ENCODE measurements around the gene KSR1. TPM values are rescaled to one million over a fixed set of nuclear protein-coding genes. Genes with fewer than 3 reads are reported as not detected.
"Not testable (repeated sequence)": the region's sequence is repeated elsewhere in the genome, so short reads cannot be mapped to it uniquely, and the experiment has no call there.

Gene KSR1
- total RNA-seq, 1 donor from 2014 or later: 9.5 TPM

GRCh38 chr17:27660436-27660835 lies 204.2 kb downstream of the KSR1 start:
- H3K4me3 ChIP-seq: no peak overlapping the region
- no peak for DNase-seq
- no peaks in the 10 kb centered on the region for H3K27me3 ChIP-seq (ENCODE audit: low read depth)
- TF ChIP-seq CTCF (IDR thresholded peaks at IDR 0.05; ENCODE audit: borderline replicate concordance): no peak
- H3K36me3 ChIP-seq: no peaks in the 10 kb centered on the region
- intact Hi-C loops (cut with micrococcal nuclease): no loop called here
- H3K27ac ChIP-seq (replicated peaks): no peak overlapping the region
- no peaks in the 10 kb centered on the region for H3K4me1 ChIP-seq
- no peaks in the 10 kb centered on the region for H3K9me3 ChIP-seq (replicated peaks)

GRCh38 chr17:27663936-27664605 lies 207.8 kb downstream of the KSR1 start:
- Histone ChIP-seq H3K27ac (replicated peaks) (no peak overlapping the region), H3K4me1 (no peaks in the 10 kb centered on the region), H3K9me3 (replicated peaks) (no peaks in the 10 kb centered on the region), H3K36me3 (no peaks in the 10 kb centered on the region), H3K27me3 (ENCODE audit: low read depth) (no peaks in the 10 kb centered on the region), H3K4me3 (no peak overlapping the region)
- no peak for DNase-seq
- intact Hi-C loops (cut with micrococcal nuclease): no loop called here
- no peak for TF ChIP-seq CTCF (IDR thresholded peaks at IDR 0.05; ENCODE audit: borderline replicate concordance)

GRCh38 chr17:27664606-27664965 lies 208.3 kb downstream of the KSR1 start:
- H3K27ac ChIP-seq (replicated peaks): no peak overlapping the region
- no peak overlapping the region for H3K4me3 ChIP-seq
- DNase-seq: no peak
- H3K36me3 ChIP-seq: no peaks in the 10 kb centered on the region
- TF ChIP-seq CTCF (IDR thresholded peaks at IDR 0.05; ENCODE audit: borderline replicate concordance): no peak
- intact Hi-C loops (cut with micrococcal nuclease): no loop called here
- H3K4me1 ChIP-seq: no peaks in the 10 kb centered on the region
- H3K27me3 ChIP-seq (ENCODE audit: low read depth): no peaks in the 10 kb centered on the region
- no peaks in the 10 kb centered on the region for H3K9me3 ChIP-seq (replicated peaks)

GRCh38 chr17:27665549-27665948 lies 209.3 kb downstream of the KSR1 start:
- Histone ChIP-seq H3K36me3 (no peaks in the 10 kb centered on the region), H3K27ac (replicated peaks) (no peak overlapping the region), H3K9me3 (replicated peaks) (no peaks in the 10 kb centered on the region), H3K27me3 (ENCODE audit: low read depth) (no peaks in the 10 kb centered on the region), H3K4me1 (no peaks in the 10 kb centered on the region), H3K4me3 (no peak overlapping the region)
- no peak for DNase-seq
- no peak for TF ChIP-seq CTCF (IDR thresholded peaks at IDR 0.05; ENCODE audit: borderline replicate concordance)
- intact Hi-C loops (cut with micrococcal nuclease): no loop called here

GRCh38 chr17:27666270-27666669 lies 210.0 kb downstream of the KSR1 start:
- H3K4me1 ChIP-seq; H3K27me3 ChIP-seq (ENCODE audit: low read depth); H3K27ac ChIP-seq (replicated peaks); H3K4me3 ChIP-seq; H3K36me3 ChIP-seq; intact Hi-C loops (cut with micrococcal nuclease); DNase-seq; H3K9me3 ChIP-seq (replicated peaks): not testable (repeated sequence)

- Histone ChIP-seq H3K9me3 (replicated peaks) (no peaks in the 10 kb centered on the region), H3K27me3 (ENCODE audit: low read depth) (peaks cover 13% of the 10 kb centered on the region), H3K4me1 (no peaks in the 10 kb centered on the region), H3K36me3 (no peaks in the 10 kb centered on the region), H3K27ac (replicated peaks) (no peak overlapping the region), H3K4me3 (no peak overlapping the region)
- intact Hi-C loops (cut with micrococcal nuclease): no loop called here
- no peak for TF ChIP-seq CTCF (IDR thresholded peaks at IDR 0.05; ENCODE audit: borderline replicate concordance)
- no peak for DNase-seq
Measured at GRCh38 chr17:27666831-27667560, 210.7 kb downstream of the KSR1 start.
